Activated CD4-positive, alpha-beta memory T cell treated with anti-CD3 and anti-CD28 coated beads, Interleukin-2, amount 10 ng/mL, durations not matched to agents 7 days and 5 days (primary cell): ENCODE data around the gene C20orf141. TPM values are rescaled to one million over a fixed set of nuclear protein-coding genes. Genes with fewer than 3 reads are reported as not detected.

ENCODE experiments used
- CTCF ChIA-PET: fragments of 350-600 bp; sonication (Branson Sonifier 250); formaldehyde crosslinking; loops from one replicate; lab custom pipeline; 2021; ENCODE audit warnings: antibody characterized with exemption, inconsistent platforms; lab: Charles Lee
- POLR2A ChIA-PET: fragments of 350-600 bp; sonication (Branson Sonifier 250); formaldehyde crosslinking; loops from one replicate; lab custom pipeline; 2021; ENCODE audit warnings: antibody characterized with exemption; lab: Charles Lee
- DNase-seq: peaks from one replicate; pipeline ENCODE4 v3.0.0-alpha.2; 2020
- H3K27ac Mint-ChIP-seq: one replicate; pipeline ENCODE4 v1.8.0; 2021; ENCODE audit warnings: mild to moderate bottlenecking, mixed read lengths
- H3K27me3 Mint-ChIP-seq: one replicate; pipeline ENCODE4 v1.8.0; 2021; ENCODE audit warnings: mixed read lengths
- H3K36me3 Mint-ChIP-seq: one replicate; pipeline ENCODE4 v1.8.0; 2021; ENCODE audit warnings: low read depth, mixed read lengths
- H3K4me1 Mint-ChIP-seq: one replicate; pipeline ENCODE4 v1.8.0; 2021; ENCODE audit warnings: mixed read lengths
- H3K4me3 Mint-ChIP-seq: one replicate; pipeline ENCODE4 v1.8.0; 2021; ENCODE audit warnings: mild to moderate bottlenecking, mixed read lengths
- H3K9me3 Mint-ChIP-seq: one replicate; pipeline ENCODE4 v1.8.0; 2021; ENCODE audit warnings: mixed read lengths
- total RNA-seq, 2 experiments: library from RNA; stranded (reverse); gene quantifications; one replicate each; pipeline ENCODE4 v1.2.3, GENCODE V29; 2021

Gene C20orf141
- total RNA-seq, 2 experiments from 2014 or later, result not detected

GRCh38 chr20:2858591-2858990 is 43.8 kb downstream of the C20orf141 start:
- CTCF ChIA-PET, result interaction anchor here (0.8 to 1.1 kb wide), 2 partner anchors 10 to 14 kb away, joined by 3 read pairs; no protein-coding TSS in a partner anchor
- peaks cover 14% of the 10 kb centered on the region for H3K36me3 Mint-ChIP-seq
- no peak overlapping the region for H3K4me3 Mint-ChIP-seq
- peaks cover 5% of the 10 kb centered on the region for H3K4me1 Mint-ChIP-seq
- H3K27me3 Mint-ChIP-seq, result no peaks in the 10 kb centered on the region
- no peak for DNase-seq
- H3K9me3 Mint-ChIP-seq, result no peaks in the 10 kb centered on the region
- H3K27ac Mint-ChIP-seq, result no peak overlapping the region
- POLR2A ChIA-PET, result interaction anchor here (0.9 to 1.0 kb wide), 2 partner anchors 9 to 20 kb away, joined by 3 read pairs; no protein-coding TSS in a partner anchor

- Mint-ChIP-seq H3K4me1 (peaks cover 3% of the 10 kb centered on the region), H3K4me3 (no peak overlapping the region), H3K9me3 (no peaks in the 10 kb centered on the region), H3K27me3 (no peaks in the 10 kb centered on the region), H3K27ac (no peak overlapping the region), H3K36me3 (peaks cover 18% of the 10 kb centered on the region)
- POLR2A ChIA-PET, result interaction anchor here (0.9 to 1.1 kb wide), 3 partner anchors 9 to 19 kb away, joined by 3 read pairs; no protein-coding TSS in a partner anchor
- CTCF ChIA-PET, result interaction anchor here (1.1 kb wide), 1 partner anchor 11 kb away, joined by 3 read pairs; no protein-coding TSS in a partner anchor
- DNase-seq, result no peak
These were observed 44.7 kb downstream of the C20orf141 start for GRCh38 chr20:2859330-2860121.

- no peak for DNase-seq
- CTCF ChIA-PET, result no interaction called here
- H3K4me3 Mint-ChIP-seq, result no peak overlapping the region
- H3K36me3 Mint-ChIP-seq, result peaks cover 26% of the 10 kb centered on the region
- H3K27me3 Mint-ChIP-seq, result no peaks in the 10 kb centered on the region
- POLR2A ChIA-PET, result interaction anchor here (1.0 kb wide), 1 partner anchor 8 kb away, joined by 5 read pairs; the partner anchor contains the start of gene PTPRA
- H3K9me3 Mint-ChIP-seq, result no peaks in the 10 kb centered on the region
- H3K27ac Mint-ChIP-seq, result no peak overlapping the region
- peaks cover 5% of the 10 kb centered on the region for H3K4me1 Mint-ChIP-seq
These were observed 49.8 kb downstream of the C20orf141 start for GRCh38 chr20:2864626-2865025.

GRCh38 chr20:2865101-2865500 is 50.3 kb downstream of the C20orf141 start:
- Mint-ChIP-seq H3K4me3 (no peak overlapping the region), H3K27ac (no peak overlapping the region), H3K9me3 (no peaks in the 10 kb centered on the region), H3K36me3 (peaks cover 26% of the 10 kb centered on the region), H3K4me1 (peaks cover 5% of the 10 kb centered on the region), H3K27me3 (no peaks in the 10 kb centered on the region)
- DNase-seq, result no peak
- ChIA-PET POLR2A (no interaction called here), CTCF (no interaction called here)

Other genes with a start within 250 kb of the C20orf141 start
- gene NOP56, start 162.4 kb upstream of the C20orf141 start, total RNA-seq, result 100 to 1,000 TPM; 285 to 302 TPM
- gene IDH3B, start 150.8 kb upstream of the C20orf141 start, total RNA-seq, result 10 to 100 TPM; 78.8 to 82.2 TPM
- 1 to 10 TPM; 2.7 to 2.9 TPM for gene EBF4, start 122.2 kb upstream of the C20orf141 start, total RNA-seq
- gene CPXM1, start 14.4 kb upstream of the C20orf141 start, total RNA-seq, result under 1 TPM; 0.20 to 0.33 TPM
- gene TMEM239, start 1.4 kb downstream of the C20orf141 start, total RNA-seq, result not detected
- gene PCED1A, start 25.7 kb downstream of the C20orf141 start, total RNA-seq, result 10 to 100 TPM; 25.0 to 25.7 TPM
- 10 to 100 TPM; 49.7 to 53.0 TPM for gene VPS16, start 25.8 kb downstream of the C20orf141 start, total RNA-seq
- 10 to 100 TPM; 66.9 to 71.5 TPM for gene PTPRA, start 58.5 kb downstream of the C20orf141 start, total RNA-seq
- 1 to 10 TPM; 2.3 to 3.0 TPM for gene GNRH2, start 228.6 kb downstream of the C20orf141 start, total RNA-seq
- gene MRPS26, start 231.1 kb downstream of the C20orf141 start, total RNA-seq, result 10 to 100 TPM; 33.7 to 35.3 TPM